HepG2 (cell line): Measurements from ENCODE around the gene HCRT.

ENCODE experiments used
- BHLHE40 ChIP-seq: IDR thresholded peaks from 2 replicates; pipeline ENCODE4 v1.6.1; 2011; ENCODE audit warnings: low read length, improper control_type of control experiment
- CTCF ChIP-seq: sonication (generic); formaldehyde crosslinking; IDR thresholded peaks from 2 replicates; pipeline ENCODE4 v1.5.0; 2020; ENCODE audit warnings: mild to moderate bottlenecking, missing genetic modification reagents, moderate library complexity
- ELK4 ChIP-seq: sonication (generic); formaldehyde crosslinking; IDR thresholded peaks from 2 replicates; pipeline ENCODE4 v1.9.0; 2021; ENCODE audit warnings: missing genetic modification reagents, borderline replicate concordance
- HDAC6 ChIP-seq: fragments of 200-600 bp; sonication (generic); IDR thresholded peaks from 2 replicates; pipeline ENCODE4 v1.7.0; 2017; ENCODE audit warnings: mild to moderate bottlenecking, antibody characterized with exemption, low read length, low read depth
- HMG20B ChIP-seq: conservative IDR thresholded peaks from 2 replicates; pipeline ENCODE4 v1.6.1; 2016; ENCODE audit warnings: missing genetic modification reagents, missing compliant biosample characterization
- KDM2A ChIP-seq: sonication (generic); formaldehyde crosslinking; IDR thresholded peaks from 2 replicates; pipeline ENCODE4 v1.4.0; 2020; ENCODE audit warnings: low read depth, missing genetic modification reagents, borderline replicate concordance
- MED13 ChIP-seq: sonication (generic); formaldehyde crosslinking; IDR thresholded peaks from 2 replicates; pipeline ENCODE4 v1.5.0; 2020; ENCODE audit warnings: missing genetic modification reagents
- MED8 ChIP-seq: sonication (generic); formaldehyde crosslinking; IDR thresholded peaks from 2 replicates; pipeline ENCODE4 v1.8.1; 2023; ENCODE audit warnings: mild to moderate bottlenecking, missing genetic modification reagents; ENCODE audit not compliant: insufficient replicate concordance
- MYC ChIP-seq: sonication (generic); formaldehyde crosslinking; IDR thresholded peaks from 2 replicates; pipeline ENCODE4 v1.9.0; 2021; ENCODE audit warnings: missing genetic modification reagents, borderline replicate concordance
- NR2F6 ChIP-seq, 2 experiments: IDR thresholded peaks; 2 replicates each; pipeline ENCODE4 v1.6.1; 2016; ENCODE audit warnings: antibody characterized with exemption in 1 of 2, mild to moderate bottlenecking in 1 of 2
- PHF8 ChIP-seq: sonication (generic); formaldehyde crosslinking; IDR thresholded peaks from 2 replicates; pipeline ENCODE4 v1.5.0; 2020; ENCODE audit warnings: missing genetic modification reagents
- TAF1 ChIP-seq: sonication (generic); formaldehyde crosslinking; IDR thresholded peaks from 2 replicates; pipeline ENCODE4 v1.4.0; 2020; ENCODE audit warnings: missing genetic modification reagents
- YY1 ChIP-seq: IDR thresholded peaks from 2 replicates; pipeline ENCODE4 v1.6.1; 2011; ENCODE audit warnings: low read length, low read depth, moderate library complexity, mild to moderate bottlenecking; ENCODE audit not compliant: insufficient read depth, insufficient replicate concordance

- TF ChIP-seq ELK4 (CRISPR knock-in tag) (no peak), MED8 (no peak), KDM2A (CRISPR knock-in tag) (no peak), BHLHE40 (no peak), PHF8 (CRISPR knock-in tag) (no peak), MYC (CRISPR knock-in tag) (no peak), YY1 (no peak), MED13 (CRISPR knock-in tag) (no peak), TAF1 (no peak), HMG20B (no peak), CTCF (CRISPR knock-in tag) (no peak), HDAC6 (no peak), NR2F6 (IDR thresholded peaks at IDR 0.05) (no peak), NR2F6 (CRISPR knock-in tag; IDR thresholded peaks at IDR 0.05) (no peak)
Observed at GRCh38 chr17:42179335-42179734, 5.9 kb downstream of the HCRT start.
